Lower leg skin (tissue), 3 donors: ENCODE data around the gene LDLRAD3.

Experiments used
- CTCF ChIP-seq, 3 donors: fragments of 450-650 bp; IDR thresholded peaks; one replicate each; pipeline ENCODE4 v1.5.1; 2016; ENCODE audit warnings: antibody characterized with exemption in 3 of 3, mild to moderate bottlenecking in 3 of 3, moderate library complexity in 2 of 3
- POLR2A ChIP-seq, 2 donors: fragments of 450-650 bp; IDR thresholded peaks; one replicate each; pipeline ENCODE4 v1.6.1; 2016 to 2017; ENCODE audit warnings: antibody characterized with exemption in 2 of 2, mild to moderate bottlenecking in 1 of 2, moderate library complexity in 1 of 2

- TF ChIP-seq CTCF (IDR thresholded peaks at IDR 0.05) (no peak), POLR2A (IDR thresholded peaks at IDR 0.05) (no peak)
Observed at GRCh38 chr11:35937700-35938099, 6.2 kb upstream of the LDLRAD3 start.
